K562 (cell line): ENCODE measurements around the gene DNAJB11. TPM values are rescaled to one million over a fixed set of nuclear protein-coding genes. Genes with fewer than 3 reads are reported as not detected.

Experiments used
- ARNT ChIP-seq, 2 experiments: fragments of 450-650 bp; IDR thresholded peaks; 2 replicates each; pipeline ENCODE4 v1.6.1; 2016; ENCODE audit warnings: mild to moderate bottlenecking in 1 of 2
- CAMTA2 ChIP-seq: fragments of 250-450 bp; sonication (Bioruptor Pico); conservative IDR thresholded peaks from 2 replicates; pipeline ENCODE4 v1.5.1; 2022
- CBFA2T2 ChIP-seq: fragments of 450-650 bp; conservative IDR thresholded peaks from 2 replicates; pipeline ENCODE4 v1.6.1; 2017; ENCODE audit warnings: mild to moderate bottlenecking
- CHD4 ChIP-seq: fragments of 200-600 bp; sonication (generic); IDR thresholded peaks from 3 replicates; pipeline ENCODE4 v1.6.1; 2012; ENCODE audit warnings: low read depth, mild to moderate bottlenecking, mixed read lengths, low read length, inconsistent platforms; ENCODE audit not compliant: insufficient read depth, insufficient replicate concordance, poor library complexity, severe bottlenecking
- DDX20 ChIP-seq: fragments of 450-650 bp; IDR thresholded peaks from 2 replicates; pipeline ENCODE4 v1.6.1; 2016; ENCODE audit warnings: missing genetic modification characterization, low read depth, mild to moderate bottlenecking, missing compliant biosample characterization, moderate library complexity
- ELF4 ChIP-seq: fragments of 450-650 bp; formaldehyde crosslinking; IDR thresholded peaks from 2 replicates; pipeline ENCODE4 v1.4.0; 2022; ENCODE audit warnings: missing genetic modification characterization
- HMG20B ChIP-seq: fragments of 250-450 bp; sonication (Bioruptor Pico); IDR thresholded peaks from 2 replicates; pipeline ENCODE4 v1.5.0; 2021; ENCODE audit warnings: mild to moderate bottlenecking
- L3MBTL2 ChIP-seq: fragments of 450-650 bp; IDR thresholded peaks from 2 replicates; pipeline ENCODE4 v1.6.1; 2016; ENCODE audit warnings: mild to moderate bottlenecking, moderate library complexity
- RAD21 ChIP-seq, 2 experiments: fragments of 250-450 bp in 1 of 2; fragments of 450-650 bp in 1 of 2; sonication (Bioruptor Pico) in 1 of 2; formaldehyde crosslinking in 1 of 2; IDR thresholded peaks in 1 of 2; conservative IDR thresholded peaks in 1 of 2; 2 replicates each; pipeline versions ENCODE4 v1.4.0 to v1.8.0; 2020 to 2022; ENCODE audit warnings: mild to moderate bottlenecking in 2 of 2, moderate library complexity in 1 of 2
- RHOXF2B ChIP-seq: fragments of 250-450 bp; sonication (Bioruptor Pico); conservative IDR thresholded peaks from 2 replicates; pipeline ENCODE4 v1.5.1; 2021
- TEAD2 ChIP-seq: fragments of 450-650 bp; IDR thresholded peaks from 2 replicates; pipeline ENCODE4 v1.6.1; 2016; ENCODE audit warnings: missing genetic modification characterization, control low read depth, missing compliant biosample characterization
- TFE3 ChIP-seq: fragments of 450-650 bp; formaldehyde crosslinking; IDR thresholded peaks from 2 replicates; pipeline ENCODE4 v1.4.0; 2020; ENCODE audit warnings: mild to moderate bottlenecking, mixed read lengths
- ZBTB12 ChIP-seq: fragments of 250-450 bp; sonication (Bioruptor Pico); IDR thresholded peaks from 2 replicates; pipeline ENCODE4 v1.4.0; 2020
- ZNF253 ChIP-seq: fragments of 250-450 bp; sonication (Bioruptor Pico); conservative IDR thresholded peaks from 2 replicates; pipeline ENCODE4 v1.6.1; 2021; ENCODE audit warnings: mild to moderate bottlenecking
- ZNF449 ChIP-seq: fragments of 250-450 bp; sonication (Bioruptor Pico); IDR thresholded peaks from 2 replicates; pipeline ENCODE4 v1.8.0; 2022; ENCODE audit warnings: moderate library complexity, mild to moderate bottlenecking, inconsistent platforms
- ZNF707 ChIP-seq: fragments of 250-450 bp; sonication (Bioruptor Pico); conservative IDR thresholded peaks from 2 replicates; pipeline ENCODE4 v1.8.0; 2022; ENCODE audit warnings: inconsistent platforms, mild to moderate bottlenecking, moderate library complexity
- polyA plus RNA-seq, 8 experiments: library from polyadenylated mRNA; depleted of rRNA in 4 of 8; stranded (reverse) in 5 of 8; unstranded in 3 of 8; fragments of >200 nt; fragmentation: Nextera tagmentation in 2 of 8; fragmentation: Illumina TruSeq in 1 of 8; extraction: Ambion mirVana in 2 of 8; extraction: Trizol in 1 of 8; gene quantifications; 2 replicates each; pipeline versions ENCODE4 v1.2.1 to v1.2.3, GENCODE V29; 2011 to 2014; ENCODE audit warnings: inconsistent platforms in 1 of 8, missing spikeins in 1 of 8
- total RNA-seq, 7 experiments: library from RNA; depleted of rRNA in 6 of 7; stranded (reverse); fragments of >200 nt in 6 of 7; fragmentation: Illumina TruSeq in 2 of 7; extraction: Trizol in 2 of 7; gene quantifications; 2 replicates each; pipeline versions ENCODE4 v1.2.1 to v1.2.3, GENCODE V29; 2011 to 2021; ENCODE audit warnings: low replicate concordance in 1 of 7
- TF ChIP-seq, protein P1 (sequence below): fragments of 250-450 bp; sonication (Bioruptor Pico); IDR thresholded peaks from 2 replicates; pipeline ENCODE4 v1.8.0; 2021; ENCODE audit warnings: mild to moderate bottlenecking, moderate library complexity
- TF ChIP-seq, protein P2 (sequence below): IDR thresholded peaks from 2 replicates; pipeline ENCODE4 v1.6.1; 2016; ENCODE audit warnings: missing genetic modification characterization, missing compliant biosample characterization

Gene DNAJB11
- total and polyA plus RNA-seq, 9 of the 15 experiments (the other 6 are each of a cell fraction or from before 2014, with no cell fraction given) = 14.8 to 74.7 (median 63.8) TPM

- TF ChIP-seq TFE3 (CRISPR knock-in tag) (no peak), TEAD2 (tag) (no peak), ZNF449 (CRISPR knock-in tag) (no peak), ZNF253 (CRISPR knock-in tag) (no peak), ARNT (IDR thresholded peaks at IDR 0.05) (no peak), DDX20 (tag) (no peak), CBFA2T2 (no peak), ELF4 (peak; percentile 19; the same call in 1 of the 2 replicates), HMG20B (CRISPR knock-in tag) (no peak), L3MBTL2 (0 out of 2 replicates have a peak, but pooled peaks have one; percentile 23), ZNF707 (CRISPR knock-in tag) (no peak), ZBTB12 (CRISPR knock-in tag) (no peak), CHD4 (no peak), CAMTA2 (CRISPR knock-in tag) (no peak), RHOXF2B (no peak), RAD21 (CRISPR knock-in tag; conservative IDR thresholded peaks at IDR 0.05 in 1 of 2, IDR thresholded peaks at IDR 0.05 in 1 of 2) (peak; percentile 87 to 89)
- TF ChIP-seq, protein P1, sequence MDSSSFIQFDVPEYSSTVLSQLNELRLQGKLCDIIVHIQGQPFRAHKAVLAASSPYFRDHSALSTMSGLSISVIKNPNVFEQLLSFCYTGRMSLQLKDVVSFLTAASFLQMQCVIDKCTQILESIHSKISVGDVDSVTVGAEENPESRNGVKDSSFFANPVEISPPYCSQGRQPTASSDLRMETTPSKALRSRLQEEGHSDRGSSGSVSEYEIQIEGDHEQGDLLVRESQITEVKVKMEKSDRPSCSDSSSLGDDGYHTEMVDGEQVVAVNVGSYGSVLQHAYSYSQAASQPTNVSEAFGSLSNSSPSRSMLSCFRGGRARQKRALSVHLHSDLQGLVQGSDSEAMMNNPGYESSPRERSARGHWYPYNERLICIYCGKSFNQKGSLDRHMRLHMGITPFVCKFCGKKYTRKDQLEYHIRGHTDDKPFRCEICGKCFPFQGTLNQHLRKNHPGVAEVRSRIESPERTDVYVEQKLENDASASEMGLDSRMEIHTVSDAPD (CRISPR knock-in tag) = no peak
- TF ChIP-seq, protein P2, sequence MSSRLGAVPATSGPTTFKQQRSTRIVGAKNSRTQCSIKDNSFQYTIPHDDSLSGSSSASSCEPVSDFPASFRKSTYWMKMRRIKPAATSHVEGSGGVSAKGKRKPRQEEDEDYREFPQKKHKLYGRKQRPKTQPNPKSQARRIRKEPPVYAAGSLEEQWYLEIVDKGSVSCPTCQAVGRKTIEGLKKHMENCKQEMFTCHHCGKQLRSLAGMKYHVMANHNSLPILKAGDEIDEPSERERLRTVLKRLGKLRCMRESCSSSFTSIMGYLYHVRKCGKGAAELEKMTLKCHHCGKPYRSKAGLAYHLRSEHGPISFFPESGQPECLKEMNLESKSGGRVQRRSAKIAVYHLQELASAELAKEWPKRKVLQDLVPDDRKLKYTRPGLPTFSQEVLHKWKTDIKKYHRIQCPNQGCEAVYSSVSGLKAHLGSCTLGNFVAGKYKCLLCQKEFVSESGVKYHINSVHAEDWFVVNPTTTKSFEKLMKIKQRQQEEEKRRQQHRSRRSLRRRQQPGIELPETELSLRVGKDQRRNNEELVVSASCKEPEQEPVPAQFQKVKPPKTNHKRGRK = no peak
Observed at GRCh38 chr3:186617036-186617946, 46.8 kb downstream of the DNAJB11 start (continued).
